GM21786 (cell line): ENCODE data around the gene GFI1.
"Not testable (repeated sequence)": the region's sequence is repeated elsewhere in the genome, so short reads cannot be mapped to it uniquely, and the experiment has no call there.

Experiments
- ATAC-seq: cut with Tn5 transposase; IDR thresholded peaks from one replicate; pipeline ENCODE4 v1.9.1; 2021; ENCODE audit not compliant: unreplicated experiment

Gene GFI1

DNA sequence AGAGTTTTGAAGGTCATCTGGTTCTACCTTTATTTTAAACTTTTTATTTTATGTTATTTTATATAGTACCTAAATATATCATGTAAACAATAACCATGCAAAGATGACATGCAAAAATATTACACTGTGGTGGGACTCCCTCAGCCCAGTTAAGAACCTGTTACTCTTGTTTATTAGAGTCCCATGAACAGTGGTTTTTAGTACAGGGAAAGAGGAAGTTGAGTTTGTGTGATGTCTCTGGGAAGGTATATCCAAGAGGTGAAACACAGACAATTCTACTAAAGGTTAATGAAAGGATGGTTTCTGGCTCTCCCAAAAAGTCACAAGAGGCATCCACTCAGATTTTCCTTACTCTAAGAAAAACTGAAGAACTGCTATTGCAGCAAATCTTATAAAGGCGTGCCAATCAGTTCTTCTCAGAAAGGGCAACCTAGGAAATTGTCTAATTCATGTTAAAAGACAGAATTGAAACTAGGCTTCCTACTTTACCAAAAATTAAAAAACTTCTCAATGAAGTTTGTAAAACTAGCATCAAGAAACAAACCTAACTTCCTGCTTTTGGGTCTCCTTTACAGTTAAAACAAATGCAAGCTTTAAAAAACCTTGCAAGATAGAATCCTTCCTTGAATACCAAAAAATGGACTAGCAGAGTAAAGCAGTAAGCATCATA is 19.9 kb downstream of the GFI1 start:
- ATAC-seq, result no peak

DNA sequence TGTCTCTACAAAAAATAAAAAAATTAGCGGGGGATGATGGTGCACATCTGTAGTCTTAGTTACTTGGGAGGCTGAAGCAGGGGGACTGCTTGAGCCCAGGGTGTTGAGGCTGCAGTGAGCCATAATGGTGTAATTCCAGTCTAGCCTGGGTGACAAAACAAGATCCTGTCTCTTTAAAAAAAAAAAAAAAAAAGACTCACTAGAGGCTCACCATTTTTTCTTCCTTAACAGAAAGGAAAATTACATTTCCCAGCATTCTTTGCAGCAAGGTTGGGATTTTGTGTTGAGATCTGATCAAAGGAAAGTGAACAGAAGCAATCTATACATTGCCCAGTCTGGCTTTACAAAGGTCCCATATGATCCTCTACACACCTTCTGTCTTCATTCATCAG is 21.5 kb downstream of the GFI1 start:
- no peak for ATAC-seq

- ATAC-seq, result no peak
These were observed 22.0 kb downstream of the GFI1 start for GRCh38 chr1:92464588-92465255.

DNA sequence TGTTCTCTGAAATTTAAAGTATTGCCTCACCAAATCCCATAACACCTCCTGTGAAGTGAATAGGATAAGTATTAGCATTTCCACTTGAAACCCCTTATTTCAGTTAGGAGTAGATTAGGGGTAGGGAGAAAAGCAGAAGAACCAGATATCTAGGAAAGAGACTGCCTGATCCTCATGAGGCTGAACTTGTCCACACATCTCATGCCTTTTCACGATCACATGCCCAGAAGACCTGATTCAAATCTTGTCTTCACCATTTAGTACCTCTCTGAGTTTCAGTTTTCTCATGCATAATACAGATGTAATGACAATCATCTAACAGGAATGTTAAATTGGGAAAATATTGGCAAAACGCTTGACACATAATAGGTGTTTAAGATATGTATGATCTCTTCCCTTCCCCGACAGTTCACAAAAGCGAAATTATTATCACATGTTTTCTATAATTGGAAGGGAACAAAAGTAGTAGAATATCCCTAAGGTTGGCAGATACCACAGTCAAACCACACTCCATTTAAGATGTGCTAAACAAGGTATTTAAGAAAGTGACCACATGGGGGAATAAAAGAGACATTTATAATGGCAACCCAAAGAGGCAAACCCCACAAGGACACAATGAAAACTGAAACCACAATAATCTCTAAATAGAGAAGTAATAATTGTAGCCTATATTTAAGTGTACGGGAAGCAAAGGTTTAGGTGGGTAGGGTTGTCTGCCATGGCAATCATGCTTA is 25.2 kb downstream of the GFI1 start:
- ATAC-seq, result peak; percentile 85

DNA sequence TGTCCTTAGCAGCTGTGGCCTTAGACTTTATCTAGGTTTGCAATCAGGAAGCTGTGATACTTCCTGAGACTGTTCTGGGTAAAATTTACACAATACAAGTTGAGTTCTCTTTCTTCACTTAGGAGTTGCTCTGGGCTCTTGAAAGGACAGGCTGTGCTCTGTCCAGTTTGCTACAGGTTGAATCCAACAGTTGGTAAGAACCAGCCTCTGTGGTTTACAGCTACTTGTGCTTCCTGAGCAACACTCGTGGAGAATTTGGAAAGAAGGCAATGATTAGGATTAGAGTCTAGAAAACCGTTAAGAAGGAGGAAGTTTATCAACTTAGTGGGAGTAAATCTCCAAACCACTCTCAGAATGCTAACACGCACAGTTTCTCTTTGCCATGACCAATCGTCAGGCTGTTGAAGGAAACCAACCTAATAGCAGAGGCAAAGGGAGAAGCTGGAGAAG is 26.8 kb downstream of the GFI1 start:
- ATAC-seq, result no peak

GRCh38 chr1:92458146-92458545 is 28.6 kb downstream of the GFI1 start:
- ATAC-seq, result no peak

DNA sequence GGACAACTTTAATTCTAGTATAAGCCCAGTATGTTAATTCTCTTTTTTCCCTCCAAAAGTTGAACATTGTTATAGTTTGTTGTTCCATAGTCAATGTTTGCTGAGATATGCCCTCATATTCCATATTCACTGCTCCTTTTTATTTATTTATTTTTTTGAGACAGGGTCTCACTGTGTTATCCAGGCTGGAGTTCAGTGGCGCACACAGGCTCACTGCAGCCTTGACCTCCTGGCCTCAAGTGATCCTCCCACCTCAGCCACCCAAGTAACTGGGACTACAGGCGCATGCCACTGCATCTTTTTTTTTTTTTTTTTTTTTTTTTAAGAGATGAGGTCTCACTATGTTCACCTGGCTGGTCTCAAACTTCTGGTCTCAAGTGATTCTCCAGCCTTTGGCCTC is 38.7 kb downstream of the GFI1 start:
- ATAC-seq, result no peak

DNA sequence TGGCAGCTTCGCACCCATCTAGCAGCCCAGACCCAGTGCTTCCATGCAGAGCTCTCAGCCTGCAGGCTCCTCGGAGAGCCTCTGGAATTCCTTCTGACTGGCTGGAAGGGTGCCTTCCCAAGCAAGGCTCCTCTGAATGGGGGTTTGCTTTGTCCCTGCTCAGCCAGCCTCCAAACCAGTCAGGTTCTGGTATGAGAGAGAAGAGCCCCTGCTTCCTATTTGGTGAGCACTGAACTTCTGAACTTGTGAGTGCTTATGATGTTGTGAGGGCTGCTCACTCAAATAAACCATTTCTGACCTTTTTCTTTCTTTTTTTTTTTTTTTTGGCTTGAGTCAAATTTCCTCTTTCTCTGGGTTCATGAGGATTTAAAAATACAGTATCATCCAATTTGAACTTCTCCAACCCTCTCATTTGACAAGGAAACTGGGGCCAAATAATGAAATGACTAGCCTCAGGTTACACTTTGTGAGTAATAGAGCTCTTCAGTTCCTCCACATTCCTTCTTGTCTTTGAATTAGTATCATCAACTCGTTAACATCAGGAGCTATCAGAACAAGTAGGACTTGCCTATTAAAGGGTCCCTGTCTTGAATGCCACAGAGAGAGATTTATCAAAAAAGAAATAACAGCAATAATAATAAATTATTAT is 39.6 kb downstream of the GFI1 start:
- ATAC-seq, result no peak

DNA sequence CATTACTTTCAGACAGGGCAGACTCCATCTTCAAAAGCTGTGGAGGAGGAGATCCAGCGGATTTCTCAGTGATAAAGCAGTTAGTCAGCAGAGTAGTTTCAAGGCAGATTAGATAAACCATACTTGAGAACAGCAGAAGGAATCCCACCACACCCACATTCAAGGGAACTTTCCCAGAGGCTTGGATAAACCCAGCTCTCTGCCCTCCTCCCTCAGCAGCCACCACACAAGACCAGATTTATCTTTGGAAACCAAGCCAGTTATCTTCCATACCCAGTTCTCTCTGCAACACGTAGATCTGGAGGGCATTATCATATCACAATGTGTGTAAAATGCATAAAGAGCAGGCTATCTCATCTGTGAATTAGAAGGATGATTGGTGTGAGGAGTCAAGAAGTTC is 40.2 kb downstream of the GFI1 start:
- no peak for ATAC-seq

GRCh38 chr1:92445865-92446264 is 40.9 kb downstream of the GFI1 start:
- no peak for ATAC-seq

DNA sequence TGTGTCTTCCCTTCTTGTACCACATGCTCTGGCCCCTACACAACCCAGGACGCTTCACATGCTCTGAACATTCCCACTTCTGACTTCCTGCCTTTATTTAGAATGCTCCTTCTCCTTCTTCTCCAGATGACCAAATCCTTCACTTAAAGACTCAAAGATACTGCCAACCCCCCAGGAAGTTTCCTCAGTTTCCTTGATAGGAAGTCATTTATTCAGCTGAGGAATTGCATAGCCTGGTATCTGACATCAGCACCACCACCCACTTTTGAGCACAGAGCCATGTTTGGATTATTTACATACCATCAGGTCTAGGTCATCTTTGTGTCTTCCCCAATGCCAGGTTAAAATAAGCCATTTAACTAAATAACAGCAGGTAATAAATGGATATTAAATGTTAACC is 42.4 kb downstream of the GFI1 start:
- no peak for ATAC-seq

DNA sequence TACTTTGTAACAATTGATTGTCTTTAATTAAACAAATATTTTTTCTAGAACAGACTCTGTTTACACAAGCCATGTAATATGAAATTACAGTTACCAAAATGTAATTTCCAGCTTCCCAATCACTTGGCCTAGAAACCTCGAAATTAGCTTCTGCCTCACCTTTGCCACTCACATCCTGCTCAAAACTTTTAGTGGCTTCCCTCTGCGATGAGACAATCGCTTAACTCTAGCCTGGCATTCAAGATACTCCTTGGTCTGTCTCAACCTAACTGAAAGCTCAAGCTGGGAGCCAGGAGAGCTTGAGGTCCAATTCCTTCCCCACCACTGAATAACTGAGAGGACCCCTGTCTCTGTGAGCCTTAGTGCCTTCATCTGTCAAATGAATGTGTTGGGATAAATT is 42.8 kb downstream of the GFI1 start:
- ATAC-seq, result no peak

DNA sequence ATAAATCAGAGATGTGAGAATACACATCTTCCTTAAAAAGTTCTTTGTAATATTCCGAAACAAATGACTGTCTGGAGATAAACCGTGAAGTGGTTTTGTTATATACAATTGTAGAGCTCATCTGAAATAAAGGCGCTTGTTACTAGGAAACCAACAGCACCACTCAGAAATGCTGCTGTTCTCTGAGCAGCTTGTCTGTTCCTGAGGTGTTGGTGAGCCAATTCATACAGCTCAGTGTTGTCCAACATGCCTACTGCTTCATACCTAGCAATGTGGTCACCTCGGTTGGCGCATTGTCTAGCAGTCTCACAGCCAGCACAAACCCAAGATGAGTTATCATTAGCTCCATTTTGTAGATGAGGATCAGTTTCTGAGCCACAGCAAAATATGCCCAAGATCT is 44.4 kb downstream of the GFI1 start:
- no peak for ATAC-seq

- ATAC-seq, result no peak
These were observed 44.9 kb downstream of the GFI1 start for GRCh38 chr1:92441697-92442342.

DNA sequence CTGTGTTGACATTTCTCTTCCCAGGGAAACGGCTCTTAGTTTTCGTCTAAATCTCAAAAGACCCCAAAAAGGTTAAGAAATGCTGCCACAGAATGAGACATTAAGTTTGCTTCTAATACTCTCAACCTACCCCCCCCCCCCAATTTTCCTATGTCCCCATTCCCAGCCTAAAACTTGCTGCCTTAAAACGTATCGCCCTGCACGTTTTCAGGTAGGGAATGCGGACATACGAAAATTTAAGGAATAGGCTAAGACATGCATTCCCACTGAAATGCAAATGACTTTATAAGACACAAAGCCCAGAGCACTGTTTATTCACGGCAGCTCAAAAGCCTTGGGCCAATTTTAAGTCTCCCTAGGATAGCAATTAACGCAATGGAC is 45.4 kb downstream of the GFI1 start:
- ATAC-seq, result no peak

- ATAC-seq, result no peak
These were observed 47.4 kb downstream of the GFI1 start for GRCh38 chr1:92439291-92439690.

GRCh38 chr1:92434572-92434971 is 52.2 kb downstream of the GFI1 start:
- ATAC-seq, result not testable (repeated sequence)

DNA sequence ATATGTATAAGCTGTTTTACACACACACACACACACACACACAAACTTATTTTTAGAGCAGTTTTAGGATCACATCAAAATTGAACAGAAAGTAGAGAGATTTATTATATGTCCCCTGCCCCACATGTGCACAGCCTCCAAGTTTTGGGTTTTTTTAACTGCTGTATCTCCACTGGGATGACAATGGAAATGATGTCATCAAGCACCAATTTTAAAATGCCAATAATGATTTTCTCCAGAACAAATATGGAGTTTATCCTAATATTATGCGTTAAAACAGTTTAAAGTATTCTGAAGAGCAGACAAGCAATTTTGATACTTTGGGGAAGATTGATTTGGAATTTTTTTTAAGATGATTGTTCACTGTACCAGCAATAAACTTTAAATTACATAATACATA is 56.7 kb downstream of the GFI1 start:
- no peak for ATAC-seq

DNA sequence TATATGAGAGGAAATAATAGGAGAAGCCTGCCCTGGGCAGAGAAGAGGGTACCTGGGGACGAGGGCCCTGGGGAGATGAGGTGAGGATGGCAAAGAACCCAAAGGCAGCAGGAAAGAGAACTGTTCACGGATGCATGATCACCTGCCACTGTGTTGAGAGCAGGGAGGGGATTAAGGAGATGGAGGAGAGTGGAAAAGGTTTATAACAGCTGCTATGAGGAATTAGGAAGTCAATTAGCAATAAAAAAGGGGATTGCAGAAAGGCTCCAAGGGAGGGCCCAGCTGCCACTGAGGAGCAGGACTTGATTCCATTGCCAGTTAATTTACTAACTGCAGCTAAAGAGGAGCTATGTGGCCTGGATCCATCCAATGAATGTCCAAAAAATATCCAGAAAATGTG is 61.1 kb downstream of the GFI1 start:
- ATAC-seq, result no peak
